HepG2 (cell line): ENCODE data around the gene PPEF2. TPM values are rescaled to one million over a fixed set of nuclear protein-coding genes. Genes with fewer than 3 reads are reported as not detected.

ENCODE experiments used
- CAMTA2 ChIP-seq: sonication (generic); formaldehyde crosslinking; IDR thresholded peaks from 2 replicates; pipeline ENCODE4 v1.4.0; 2020; ENCODE audit warnings: mild to moderate bottlenecking, missing genetic modification reagents, borderline replicate concordance
- IRF2 ChIP-seq: IDR thresholded peaks from 2 replicates; pipeline ENCODE4 v1.6.1; 2018; ENCODE audit warnings: missing genetic modification reagents, missing compliant biosample characterization
- NAIF1 ChIP-seq: sonication (generic); formaldehyde crosslinking; IDR thresholded peaks from 2 replicates; pipeline ENCODE4 v1.5.0; 2020; ENCODE audit warnings: mild to moderate bottlenecking, missing genetic modification reagents, borderline replicate concordance
- PAX8 ChIP-seq: sonication (generic); formaldehyde crosslinking; IDR thresholded peaks from 2 replicates; pipeline ENCODE4 v1.8.0; 2022; ENCODE audit warnings: mild to moderate bottlenecking, missing genetic modification reagents, borderline replicate concordance
- PRPF4 ChIP-seq: fragments of 200-400 bp; formaldehyde crosslinking; IDR thresholded peaks from 2 replicates; pipeline ENCODE4 v1.6.1; 2016; ENCODE audit warnings: low read length, low read depth; ENCODE audit not compliant: poor library complexity, severe bottlenecking
- SMARCE1 ChIP-seq: fragments of 450-650 bp; IDR thresholded peaks from 2 replicates; pipeline ENCODE4 v1.6.1; 2017; ENCODE audit warnings: borderline replicate concordance
- SP5 ChIP-seq: IDR thresholded peaks from 2 replicates; pipeline ENCODE4 v1.6.1; 2016; ENCODE audit warnings: low read depth, borderline replicate concordance
- SUZ12 ChIP-seq: fragments of 150-350 bp; IDR thresholded peaks from 2 replicates; pipeline ENCODE4 v1.6.1; 2014; ENCODE audit warnings: low read depth, low read length
- TOPORS ChIP-seq: sonication (generic); formaldehyde crosslinking; IDR thresholded peaks from 2 replicates; pipeline ENCODE4 v1.8.0; 2023; ENCODE audit warnings: mild to moderate bottlenecking, missing genetic modification reagents
- ZNF331 ChIP-seq: sonication (generic); formaldehyde crosslinking; IDR thresholded peaks from 2 replicates; pipeline ENCODE4 v1.4.0; 2020; ENCODE audit warnings: missing genetic modification reagents
- ZNF333 ChIP-seq: sonication (generic); formaldehyde crosslinking; IDR thresholded peaks from 2 replicates; pipeline ENCODE4 v1.4.0; 2020; ENCODE audit warnings: mild to moderate bottlenecking, missing genetic modification reagents, borderline replicate concordance
- ZNF777 ChIP-seq: sonication (generic); formaldehyde crosslinking; IDR thresholded peaks from 2 replicates; pipeline ENCODE4 v1.4.0; 2020; ENCODE audit warnings: missing genetic modification reagents
- ZSCAN31 ChIP-seq: sonication (generic); formaldehyde crosslinking; IDR thresholded peaks from 2 replicates; pipeline ENCODE4 v1.5.0; 2020; ENCODE audit warnings: low read depth, mild to moderate bottlenecking, missing genetic modification reagents
- polyA plus RNA-seq, 8 experiments: library from polyadenylated mRNA; depleted of rRNA in 3 of 8; stranded (reverse) in 7 of 8; unstranded in 1 of 8; fragments of >200 nt; fragmentation: Illumina TruSeq in 4 of 8; extraction: Trizol in 4 of 8; gene quantifications; 2 replicates each; pipeline versions ENCODE4 v1.2.1 to v1.2.3, GENCODE V29; 2011 to 2016; ENCODE audit warnings: low read depth in 4 of 8, missing spikeins in 1 of 8, mixed read lengths in 1 of 8; ENCODE audit not compliant: insufficient read depth in 1 of 8
- total RNA-seq, 5 experiments: library from RNA; depleted of rRNA; stranded (reverse); fragments of >200 nt; fragmentation: Illumina TruSeq; extraction: Trizol; gene quantifications; 2 replicates each; pipeline ENCODE4 v1.2.3, GENCODE V29; 2016; ENCODE audit warnings: low read depth in 1 of 5
- TF ChIP-seq, protein P1 (sequence below), 2 experiments: sonication (generic) in 1 of 2; formaldehyde crosslinking in 1 of 2; IDR thresholded peaks; 2 replicates each; pipeline versions ENCODE4 v1.4.0 to v1.6.1; 2018 to 2020; ENCODE audit warnings: missing genetic modification reagents in 2 of 2, borderline replicate concordance in 1 of 2, low read depth in 1 of 2, mild to moderate bottlenecking in 1 of 2, missing biosample characterization in 1 of 2
- TF ChIP-seq, protein P2 (sequence below): sonication (generic); formaldehyde crosslinking; IDR thresholded peaks from 2 replicates; pipeline ENCODE4 v1.8.0; 2022; ENCODE audit warnings: mild to moderate bottlenecking, missing genetic modification reagents, moderate library complexity
- TF ChIP-seq, protein P3 (sequence below): sonication (generic); formaldehyde crosslinking; IDR thresholded peaks from 2 replicates; pipeline ENCODE4 v1.4.0; 2020; ENCODE audit warnings: mild to moderate bottlenecking, missing genetic modification reagents, borderline replicate concordance
- TF ChIP-seq, protein P4 (sequence below): sonication (generic); formaldehyde crosslinking; IDR thresholded peaks from 2 replicates; pipeline ENCODE4 v1.5.1; 2020; ENCODE audit warnings: mild to moderate bottlenecking, missing genetic modification reagents, moderate library complexity

The PPEF2 gene
- total and polyA plus RNA-seq, 2 of the 13 experiments (the other 11 are each of a cell fraction or from before 2014, with no cell fraction given) = 0.01 TPM; not detected in 1

DNA sequence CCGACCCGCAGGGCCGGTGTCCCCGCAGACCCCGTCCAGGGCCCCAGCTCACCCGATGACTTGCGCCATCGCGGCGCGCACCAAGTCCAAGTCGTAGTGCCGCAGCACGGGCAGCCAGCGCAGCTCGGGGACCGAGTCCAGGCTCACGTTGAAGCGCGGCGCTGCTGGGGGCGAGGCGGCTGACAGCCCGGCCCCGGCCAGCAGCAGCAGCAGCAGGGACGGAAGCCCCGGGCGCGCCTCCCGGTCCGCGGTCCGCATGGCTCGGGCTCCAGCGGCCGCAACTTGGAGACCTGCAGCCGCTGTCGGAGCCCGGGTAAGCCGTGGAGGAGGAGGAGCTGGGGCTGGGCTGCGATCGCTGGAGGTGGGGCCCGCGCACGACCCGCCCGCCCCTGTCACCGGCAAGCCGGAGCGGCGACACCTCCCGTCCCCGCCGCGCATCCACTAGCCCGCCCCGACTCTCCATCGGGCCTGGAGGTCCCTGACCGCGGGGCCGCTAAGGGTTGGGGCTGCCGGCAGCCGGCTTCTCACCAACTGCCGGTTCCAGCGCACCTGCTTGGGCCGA lies 38.5 kb upstream of the PPEF2 start, which contains the start of gene NAAA (continued):
- TF ChIP-seq SP5 (CRISPR knock-in tag) (peak; percentile 39; the same call in 1 of the 2 replicates), CAMTA2 (CRISPR knock-in tag) (0 out of 2 replicates have a peak, but pooled peaks have one; percentile 62), ZSCAN31 (CRISPR knock-in tag) (no peak), ZNF331 (CRISPR knock-in tag) (peak; percentile 45; the same call in 1 of the 2 replicates), IRF2 (CRISPR knock-in tag) (0 out of 2 replicates have a peak, but pooled peaks have one; percentile 19), NAIF1 (CRISPR knock-in tag) (0 out of 2 replicates have a peak, but pooled peaks have one; percentile 5), ZNF333 (CRISPR knock-in tag) (no peak), PRPF4 (no peak), ZNF777 (CRISPR knock-in tag) (peak; percentile 92), SMARCE1 (no peak), TOPORS (CRISPR knock-in tag) (peak; percentile 66), SUZ12 (no peak), PAX8 (CRISPR knock-in tag) (peak; percentile 72; the same call in 1 of the 2 replicates)
- TF ChIP-seq, protein P1, sequence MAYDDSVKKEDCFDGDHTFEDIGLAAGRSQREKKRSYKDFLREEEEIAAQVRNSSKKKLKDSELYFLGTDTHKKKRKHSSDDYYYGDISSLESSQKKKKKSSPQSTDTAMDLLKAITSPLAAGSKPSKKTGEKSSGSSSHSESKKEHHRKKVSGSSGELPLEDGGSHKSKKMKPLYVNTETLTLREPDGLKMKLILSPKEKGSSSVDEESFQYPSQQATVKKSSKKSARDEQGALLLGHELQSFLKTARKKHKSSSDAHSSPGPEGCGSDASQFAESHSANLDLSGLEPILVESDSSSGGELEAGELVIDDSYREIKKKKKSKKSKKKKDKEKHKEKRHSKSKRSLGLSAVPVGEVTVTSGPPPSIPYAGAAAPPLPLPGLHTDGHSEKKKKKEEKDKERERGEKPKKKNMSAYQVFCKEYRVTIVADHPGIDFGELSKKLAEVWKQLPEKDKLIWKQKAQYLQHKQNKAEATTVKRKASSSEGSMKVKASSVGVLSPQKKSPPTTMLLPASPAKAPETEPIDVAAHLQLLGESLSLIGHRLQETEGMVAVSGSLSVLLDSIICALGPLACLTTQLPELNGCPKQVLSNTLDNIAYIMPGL (CRISPR knock-in tag; IDR thresholded peaks at IDR 0.05; ENCODE audit: borderline replicate concordance in 1 of 2, low read depth in 1 of 2) = peak; percentile 78 to 81
- TF ChIP-seq, protein P2, sequence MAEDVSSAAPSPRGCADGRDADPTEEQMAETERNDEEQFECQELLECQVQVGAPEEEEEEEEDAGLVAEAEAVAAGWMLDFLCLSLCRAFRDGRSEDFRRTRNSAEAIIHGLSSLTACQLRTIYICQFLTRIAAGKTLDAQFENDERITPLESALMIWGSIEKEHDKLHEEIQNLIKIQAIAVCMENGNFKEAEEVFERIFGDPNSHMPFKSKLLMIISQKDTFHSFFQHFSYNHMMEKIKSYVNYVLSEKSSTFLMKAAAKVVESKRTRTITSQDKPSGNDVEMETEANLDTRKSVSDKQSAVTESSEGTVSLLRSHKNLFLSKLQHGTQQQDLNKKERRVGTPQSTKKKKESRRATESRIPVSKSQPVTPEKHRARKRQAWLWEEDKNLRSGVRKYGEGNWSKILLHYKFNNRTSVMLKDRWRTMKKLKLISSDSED (CRISPR knock-in tag) = no peak
- TF ChIP-seq, protein P3, sequence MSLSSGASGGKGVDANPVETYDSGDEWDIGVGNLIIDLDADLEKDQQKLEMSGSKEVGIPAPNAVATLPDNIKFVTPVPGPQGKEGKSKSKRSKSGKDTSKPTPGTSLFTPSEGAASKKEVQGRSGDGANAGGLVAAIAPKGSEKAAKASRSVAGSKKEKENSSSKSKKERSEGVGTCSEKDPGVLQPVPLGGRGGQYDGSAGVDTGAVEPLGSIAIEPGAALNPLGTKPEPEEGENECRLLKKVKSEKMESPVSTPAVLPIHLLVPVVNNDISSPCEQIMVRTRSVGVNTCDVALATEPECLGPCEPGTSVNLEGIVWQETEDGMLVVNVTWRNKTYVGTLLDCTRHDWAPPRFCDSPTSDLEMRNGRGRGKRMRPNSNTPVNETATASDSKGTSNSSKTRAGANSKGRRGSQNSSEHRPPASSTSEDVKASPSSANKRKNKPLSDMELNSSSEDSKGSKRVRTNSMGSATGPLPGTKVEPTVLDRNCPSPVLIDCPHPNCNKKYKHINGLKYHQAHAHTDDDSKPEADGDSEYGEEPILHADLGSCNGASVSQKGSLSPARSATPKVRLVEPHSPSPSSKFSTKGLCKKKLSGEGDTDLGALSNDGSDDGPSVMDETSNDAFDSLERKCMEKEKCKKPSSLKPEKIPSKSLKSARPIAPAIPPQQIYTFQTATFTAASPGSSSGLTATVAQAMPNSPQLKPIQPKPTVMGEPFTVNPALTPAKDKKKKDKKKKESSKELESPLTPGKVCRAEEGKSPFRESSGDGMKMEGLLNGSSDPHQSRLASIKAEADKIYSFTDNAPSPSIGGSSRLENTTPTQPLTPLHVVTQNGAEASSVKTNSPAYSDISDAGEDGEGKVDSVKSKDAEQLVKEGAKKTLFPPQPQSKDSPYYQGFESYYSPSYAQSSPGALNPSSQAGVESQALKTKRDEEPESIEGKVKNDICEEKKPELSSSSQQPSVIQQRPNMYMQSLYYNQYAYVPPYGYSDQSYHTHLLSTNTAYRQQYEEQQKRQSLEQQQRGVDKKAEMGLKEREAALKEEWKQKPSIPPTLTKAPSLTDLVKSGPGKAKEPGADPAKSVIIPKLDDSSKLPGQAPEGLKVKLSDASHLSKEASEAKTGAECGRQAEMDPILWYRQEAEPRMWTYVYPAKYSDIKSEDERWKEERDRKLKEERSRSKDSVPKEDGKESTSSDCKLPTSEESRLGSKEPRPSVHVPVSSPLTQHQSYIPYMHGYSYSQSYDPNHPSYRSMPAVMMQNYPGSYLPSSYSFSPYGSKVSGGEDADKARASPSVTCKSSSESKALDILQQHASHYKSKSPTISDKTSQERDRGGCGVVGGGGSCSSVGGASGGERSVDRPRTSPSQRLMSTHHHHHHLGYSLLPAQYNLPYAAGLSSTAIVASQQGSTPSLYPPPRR = peak; percentile 52; the same call in 1 of the 2 replicates
- TF ChIP-seq, protein P4, sequence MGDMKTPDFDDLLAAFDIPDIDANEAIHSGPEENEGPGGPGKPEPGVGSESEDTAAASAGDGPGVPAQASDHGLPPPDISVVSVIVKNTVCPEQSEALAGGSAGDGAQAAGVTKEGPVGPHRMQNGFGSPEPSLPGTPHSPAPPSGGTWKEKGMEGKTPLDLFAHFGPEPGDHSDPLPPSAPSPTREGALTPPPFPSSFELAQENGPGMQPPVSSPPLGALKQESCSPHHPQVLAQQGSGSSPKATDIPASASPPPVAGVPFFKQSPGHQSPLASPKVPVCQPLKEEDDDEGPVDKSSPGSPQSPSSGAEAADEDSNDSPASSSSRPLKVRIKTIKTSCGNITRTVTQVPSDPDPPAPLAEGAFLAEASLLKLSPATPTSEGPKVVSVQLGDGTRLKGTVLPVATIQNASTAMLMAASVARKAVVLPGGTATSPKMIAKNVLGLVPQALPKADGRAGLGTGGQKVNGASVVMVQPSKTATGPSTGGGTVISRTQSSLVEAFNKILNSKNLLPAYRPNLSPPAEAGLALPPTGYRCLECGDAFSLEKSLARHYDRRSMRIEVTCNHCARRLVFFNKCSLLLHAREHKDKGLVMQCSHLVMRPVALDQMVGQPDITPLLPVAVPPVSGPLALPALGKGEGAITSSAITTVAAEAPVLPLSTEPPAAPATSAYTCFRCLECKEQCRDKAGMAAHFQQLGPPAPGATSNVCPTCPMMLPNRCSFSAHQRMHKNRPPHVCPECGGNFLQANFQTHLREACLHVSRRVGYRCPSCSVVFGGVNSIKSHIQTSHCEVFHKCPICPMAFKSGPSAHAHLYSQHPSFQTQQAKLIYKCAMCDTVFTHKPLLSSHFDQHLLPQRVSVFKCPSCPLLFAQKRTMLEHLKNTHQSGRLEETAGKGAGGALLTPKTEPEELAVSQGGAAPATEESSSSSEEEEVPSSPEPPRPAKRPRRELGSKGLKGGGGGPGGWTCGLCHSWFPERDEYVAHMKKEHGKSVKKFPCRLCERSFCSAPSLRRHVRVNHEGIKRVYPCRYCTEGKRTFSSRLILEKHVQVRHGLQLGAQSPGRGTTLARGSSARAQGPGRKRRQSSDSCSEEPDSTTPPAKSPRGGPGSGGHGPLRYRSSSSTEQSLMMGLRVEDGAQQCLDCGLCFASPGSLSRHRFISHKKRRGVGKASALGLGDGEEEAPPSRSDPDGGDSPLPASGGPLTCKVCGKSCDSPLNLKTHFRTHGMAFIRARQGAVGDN (CRISPR knock-in tag) = peak; percentile 69
